ENCODE data around the gene SOX15.

SOX15 gene

DNA sequence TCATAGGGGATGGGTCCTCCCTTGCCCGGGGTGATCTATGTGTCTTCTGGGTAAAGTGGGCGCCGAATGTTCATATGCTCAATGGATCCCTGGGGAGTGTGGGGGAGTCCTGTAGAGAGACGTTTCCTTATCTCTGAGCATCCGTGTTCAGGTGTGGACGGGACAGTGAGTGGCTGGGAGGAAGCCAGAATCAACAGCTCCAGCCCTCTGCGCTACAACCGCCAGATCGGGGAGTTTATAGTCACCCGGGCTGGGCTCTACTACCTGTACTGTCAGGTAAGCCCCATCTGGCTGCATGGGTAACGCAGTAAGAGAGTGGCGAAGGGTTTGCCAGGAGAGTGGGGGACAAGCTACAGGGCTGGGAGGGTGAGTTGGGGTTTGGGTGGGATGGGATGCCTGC, 33.3 kb downstream of the SOX15 start:
- DNase-seq = no peak

DNA sequence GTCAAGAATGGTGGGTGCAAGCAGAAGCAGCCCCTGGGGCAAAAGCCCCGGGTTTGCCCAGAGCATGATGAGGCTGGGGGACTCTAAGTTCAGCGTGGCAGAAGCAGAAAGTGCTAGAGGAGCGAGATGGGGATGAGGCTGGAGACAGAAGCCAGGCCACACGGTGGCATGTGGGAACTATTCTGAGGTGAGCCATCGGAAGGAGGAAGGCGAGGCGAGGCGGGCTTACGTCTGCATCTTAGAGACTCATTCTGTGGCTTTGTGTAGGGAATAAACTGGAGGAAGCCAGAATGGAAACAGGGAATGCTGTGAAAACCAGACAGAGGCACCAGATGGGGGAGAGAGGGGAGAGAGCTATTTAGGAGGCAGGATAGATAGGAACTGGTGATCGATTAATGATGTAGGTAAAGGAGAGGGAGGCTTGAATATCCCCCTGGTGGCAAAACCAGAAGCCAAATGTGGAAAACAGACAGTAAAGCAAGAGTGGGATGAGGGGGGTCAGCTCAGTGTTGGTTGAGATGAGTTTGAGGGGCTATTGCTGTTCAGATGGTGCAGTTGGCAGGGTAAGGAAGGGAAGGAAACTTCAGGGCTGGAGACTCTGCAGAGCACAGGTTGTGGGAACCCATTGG, 34.5 kb downstream of the SOX15 start:
- no peak for DNase-seq

DNA sequence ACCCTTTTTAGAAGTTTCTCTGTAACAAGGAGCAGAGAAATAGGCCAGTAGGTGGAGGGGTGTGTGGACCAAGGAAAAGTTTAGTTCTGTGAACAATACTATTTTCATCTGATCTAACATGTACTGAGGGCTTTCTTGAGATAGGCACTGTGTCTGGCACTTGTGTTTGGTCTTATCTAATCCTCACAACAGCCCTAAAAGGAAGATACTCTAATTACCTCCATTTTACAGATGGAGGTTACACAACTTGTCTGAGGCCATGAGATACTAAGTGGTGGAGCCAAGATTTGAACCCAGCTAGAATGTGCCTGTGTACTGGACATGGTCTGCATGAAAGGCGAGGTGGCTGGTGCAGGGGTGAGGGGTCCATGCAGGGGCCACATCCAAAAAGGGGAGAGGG, 36.5 kb downstream of the SOX15 start:
- DNase-seq = no peak

DNA sequence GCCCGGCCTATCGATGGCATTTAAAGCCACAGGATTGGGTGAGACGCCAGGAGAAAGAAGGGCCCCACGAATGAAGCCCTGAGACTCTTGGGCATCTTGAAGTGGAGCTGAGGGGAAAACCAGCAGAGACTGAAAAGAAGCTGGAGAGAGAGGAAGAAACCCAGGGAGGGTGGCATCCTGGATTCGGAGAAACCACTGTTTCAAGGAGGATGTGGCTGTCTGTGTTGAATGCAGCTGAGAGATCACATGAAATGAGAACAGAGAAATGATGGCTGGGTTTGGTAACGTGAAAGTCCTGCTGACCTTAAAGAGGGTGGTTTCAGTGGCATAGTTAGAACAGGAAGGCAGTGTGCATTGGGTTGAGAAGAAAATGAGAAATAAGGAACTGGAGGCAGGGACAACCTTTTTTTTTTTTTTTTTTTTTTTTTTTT, 37.3 kb downstream of the SOX15 start:
- peak; percentile 67 to 76 for DNase-seq

DNA sequence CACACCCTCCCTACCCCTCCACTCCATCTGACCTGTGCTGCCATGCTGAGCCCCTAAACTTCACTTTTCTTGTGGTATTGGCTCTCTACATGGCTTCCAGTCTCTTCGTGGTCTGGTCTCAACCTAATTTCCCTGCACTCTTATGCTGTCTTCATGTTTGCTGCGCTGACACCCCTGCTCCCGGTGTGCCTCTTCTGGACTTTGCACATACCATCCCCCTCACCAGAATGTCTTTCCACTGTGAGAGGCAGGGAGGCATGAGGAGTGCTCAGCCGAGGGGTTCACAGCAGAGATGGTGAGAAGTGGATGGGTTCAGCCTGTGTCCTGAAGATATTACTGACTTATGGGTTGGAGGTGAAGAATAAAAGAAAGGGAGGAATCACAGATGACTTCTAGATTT, 38.5 kb downstream of the SOX15 start:
- DNase-seq = no peak

DNA sequence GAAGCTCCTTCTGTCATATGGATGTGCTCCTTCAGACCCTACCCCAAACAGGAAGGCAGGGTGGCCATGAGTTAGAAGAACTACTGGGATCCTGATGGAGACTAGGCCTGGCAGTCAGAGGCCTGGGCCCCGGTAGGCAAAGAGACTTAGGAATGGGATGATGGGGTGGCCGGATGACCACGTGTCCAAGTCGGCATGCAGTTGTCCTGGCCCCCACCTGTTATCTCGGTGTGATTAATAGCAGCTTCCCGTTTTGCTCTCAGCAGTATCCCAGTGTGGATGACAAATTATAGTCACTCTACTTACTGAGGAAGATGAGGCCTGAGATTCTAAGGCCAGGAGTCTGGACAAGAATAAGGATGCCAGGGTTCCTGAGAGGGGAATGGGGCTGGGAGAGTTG, 39.5 kb downstream of the SOX15 start:
- no peak for DNase-seq

DNA sequence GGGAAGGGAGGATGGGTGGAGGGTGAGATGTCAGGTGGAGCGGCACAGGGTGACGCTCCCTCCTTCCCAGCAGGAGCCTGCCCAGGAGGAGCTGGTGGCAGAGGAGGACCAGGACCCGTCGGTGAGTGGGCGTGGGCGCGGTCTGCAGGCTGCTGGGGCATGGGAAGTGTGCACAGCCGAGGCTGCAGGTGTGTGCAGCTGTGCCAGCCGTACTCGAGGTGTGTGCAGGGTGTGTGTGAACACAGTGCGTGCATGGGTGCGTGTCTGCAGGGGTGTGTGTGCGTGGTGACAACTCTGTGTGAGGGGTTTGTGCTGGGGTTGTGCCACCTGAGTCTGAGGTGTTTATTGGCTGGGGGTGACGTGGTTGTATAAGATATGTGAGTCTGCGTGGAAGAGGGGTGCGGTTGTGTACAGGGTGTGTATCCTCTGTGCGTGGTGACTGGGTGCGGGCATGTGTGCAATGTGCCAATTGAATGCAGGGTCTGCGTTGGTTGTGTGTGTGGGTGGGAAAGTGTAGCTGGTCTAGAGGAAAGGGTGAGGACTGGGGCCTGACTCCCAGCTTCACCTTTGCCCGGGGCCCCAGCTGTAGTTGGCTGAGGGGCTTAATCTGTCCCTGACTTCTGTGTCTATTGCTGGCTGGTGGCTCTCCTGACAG, 40.4 kb downstream of the SOX15 start:
- peak; percentile 21 to 55 for DNase-seq

DNA sequence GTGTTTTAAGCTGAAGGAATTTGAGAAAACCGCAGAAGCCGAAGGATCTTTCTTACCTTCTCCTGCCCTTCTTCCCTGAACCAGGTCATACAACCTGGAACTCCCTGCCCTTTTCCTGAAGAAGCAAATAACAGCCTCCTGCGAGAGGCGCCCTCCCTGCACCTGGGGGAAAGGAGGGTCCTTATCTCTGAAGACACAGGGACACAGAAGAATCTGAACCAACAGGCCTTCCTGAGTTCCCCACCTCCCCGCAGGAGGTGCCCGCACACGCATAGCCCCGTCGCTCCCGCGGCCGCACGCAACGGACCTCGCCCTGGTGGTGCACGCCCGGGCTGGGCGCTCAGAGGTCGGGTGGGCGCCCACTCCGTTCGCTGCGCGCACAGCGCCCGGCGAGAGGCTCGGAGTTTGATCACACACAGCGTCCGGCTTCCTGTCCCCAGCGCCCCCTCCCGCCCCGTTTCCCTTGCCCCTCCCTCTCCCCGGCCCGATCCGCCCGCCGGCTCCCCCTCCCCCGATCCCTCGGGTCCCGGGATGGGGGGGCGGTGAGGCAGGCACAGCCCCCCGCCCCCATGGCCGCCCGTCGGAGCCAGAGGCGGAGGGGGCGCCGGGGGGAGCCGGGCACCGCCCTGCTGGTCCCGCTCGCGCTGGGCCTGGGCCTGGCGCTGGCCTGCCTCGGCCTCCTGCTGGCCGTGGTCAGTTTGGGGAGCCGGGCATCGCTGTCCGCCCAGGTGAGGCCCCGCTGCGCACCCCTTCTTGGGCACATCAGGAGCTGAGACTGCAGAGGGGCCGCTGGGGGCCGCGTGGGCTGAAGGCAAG, 41.1 kb downstream of the SOX15 start, which contains the start of gene TNFSF12:
TNFSF12 (plus strand) TSS at position 474 of the 816 bp plus-strand sequence; CDS start at position 570, 96 bp downstream.
- DNase-seq = peak; percentile 43 to 67

DNA sequence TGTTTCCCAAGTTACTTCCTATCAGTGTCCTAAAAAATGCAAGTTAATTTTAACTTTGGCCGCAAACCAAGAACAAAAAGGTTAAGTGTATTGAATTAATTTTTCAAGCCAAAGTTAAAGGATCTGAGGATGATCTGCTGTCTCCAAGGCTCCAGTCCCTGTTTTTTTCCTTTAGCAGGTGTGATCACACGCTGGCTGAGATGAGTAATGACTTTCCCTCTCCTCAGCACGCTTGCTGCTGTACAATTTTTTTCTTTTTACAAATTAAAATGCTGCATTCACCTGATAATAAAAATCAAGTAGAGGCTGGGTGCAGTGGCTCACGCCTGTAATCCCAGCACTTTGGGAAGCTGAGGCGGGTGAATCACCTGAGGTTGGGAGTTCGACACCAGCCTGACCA, 45.0 kb downstream of the SOX15 start:
- no peak for DNase-seq

DNA sequence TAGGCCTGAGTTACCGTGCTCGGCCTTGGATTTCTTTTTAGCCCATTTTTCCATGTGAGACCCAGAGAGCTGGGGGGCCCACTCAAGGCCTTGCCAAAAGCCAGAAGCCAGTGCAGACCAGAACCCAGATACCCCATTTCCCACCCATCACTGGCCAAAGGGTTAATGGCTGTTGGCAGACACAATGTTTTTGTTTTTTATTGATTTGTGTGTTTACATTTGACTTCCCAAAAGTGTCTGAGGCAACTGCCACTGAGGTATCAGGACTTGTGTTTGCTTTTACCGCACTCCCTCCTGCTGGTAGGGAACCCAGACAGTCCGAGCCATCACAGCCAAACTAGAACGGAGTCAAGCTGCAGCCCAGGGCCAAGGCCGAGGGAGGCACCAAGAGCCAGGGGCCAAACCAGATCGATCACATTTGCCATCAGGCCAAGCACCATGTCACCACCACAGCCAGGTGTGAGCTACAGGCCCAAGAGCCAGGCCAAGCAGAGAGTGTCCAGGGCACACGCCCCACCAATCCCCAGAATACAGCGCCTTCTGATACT, 48.7 kb downstream of the SOX15 start:
- no peak for DNase-seq

DNA sequence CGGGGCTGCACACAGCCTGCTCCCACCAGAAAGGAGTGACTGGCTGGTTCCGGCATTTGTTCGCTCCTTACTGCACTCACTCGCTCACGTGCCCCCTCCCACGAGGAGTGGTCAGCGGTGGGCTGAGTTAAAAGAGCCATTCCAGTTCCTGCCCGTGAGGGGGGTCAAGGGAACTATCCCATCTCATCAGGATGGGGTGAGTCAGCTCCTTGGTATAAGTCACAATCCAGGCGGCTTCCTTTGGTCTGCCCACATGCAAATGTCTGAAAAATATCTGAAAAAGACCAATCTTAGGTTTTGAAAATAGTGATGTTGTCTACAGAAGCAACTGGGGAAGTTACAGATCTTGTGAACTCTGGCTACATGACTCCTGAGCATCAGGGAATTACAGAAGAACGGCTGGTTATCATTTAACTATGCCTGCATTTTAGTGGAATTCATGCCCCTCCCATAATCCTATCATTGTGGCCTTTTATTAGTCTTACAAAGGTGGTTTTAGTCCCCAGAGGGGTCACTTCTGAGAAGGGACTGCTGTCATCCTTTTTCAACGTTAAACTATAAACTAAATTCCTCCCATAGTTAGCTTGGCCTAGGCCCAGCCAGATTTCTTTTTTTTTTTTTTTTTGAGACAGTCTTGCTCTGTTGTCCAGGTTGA, 50.9 kb downstream of the SOX15 start:
- no peak for DNase-seq
